Smooth muscle cell (in vitro differentiated cells): ENCODE results near the gene PDE4B. TPM values are rescaled to one million over a fixed set of nuclear protein-coding genes. Genes with fewer than 3 reads are reported as not detected.
"Not testable (repeated sequence)": the region's sequence is repeated elsewhere in the genome, so short reads cannot be mapped to it uniquely, and the experiment has no call there.

Experiments used
- DNase-seq: peaks from one replicate; lab custom pipeline; 2025; ENCODE audit not compliant: unreplicated experiment; lab: John Stamatoyannopoulos, UW
- H2AFZ ChIP-seq: fragments of 200-600 bp; sonication (generic); 2 replicates; pipeline ENCODE4 v1.6.0; 2016; ENCODE audit warnings: antibody characterized with exemption, low read depth, mild to moderate bottlenecking
- H3F3A ChIP-seq: fragments of 200-600 bp; sonication (generic); 2 replicates; pipeline ENCODE4 v1.6.0; 2017; ENCODE audit warnings: antibody characterized with exemption, low read depth
- H3K27ac ChIP-seq: fragments of 200-600 bp; sonication (generic); 2 replicates; pipeline ENCODE4 v1.5.1; 2016; ENCODE audit warnings: low read depth, mild to moderate bottlenecking
- H3K27me3 ChIP-seq: fragments of 200-600 bp; sonication (generic); 2 replicates; pipeline ENCODE4 v1.6.1; 2016; ENCODE audit warnings: low read depth, mild to moderate bottlenecking
- H3K36me3 ChIP-seq: fragments of 200-600 bp; sonication (generic); 2 replicates; pipeline ENCODE4 v1.5.1; 2016; ENCODE audit warnings: low read depth
- H3K4me1 ChIP-seq: fragments of 200-600 bp; sonication (generic); 2 replicates; pipeline ENCODE4 v1.5.1; 2016; ENCODE audit warnings: low read depth
- H3K4me2 ChIP-seq: fragments of 200-600 bp; sonication (generic); 2 replicates; pipeline ENCODE4 v1.6.0; 2016; ENCODE audit warnings: mild to moderate bottlenecking
- H3K4me3 ChIP-seq: fragments of 200-600 bp; sonication (generic); 2 replicates; pipeline ENCODE4 v1.5.1; 2016; ENCODE audit warnings: mild to moderate bottlenecking
- H3K79me2 ChIP-seq: fragments of 200-600 bp; sonication (generic); 2 replicates; pipeline ENCODE4 v1.6.0; 2016; ENCODE audit warnings: low read depth, mild to moderate bottlenecking
- H3K9ac ChIP-seq: fragments of 200-600 bp; sonication (generic); 2 replicates; pipeline ENCODE4 v1.6.0; 2016; ENCODE audit warnings: low read depth
- H3K9me3 ChIP-seq: fragments of 200-600 bp; sonication (generic); replicated peaks from 2 replicates; pipeline ENCODE4 v1.5.1; 2016; ENCODE audit warnings: low read depth
- H4K20me1 ChIP-seq: fragments of 200-600 bp; sonication (generic); 2 replicates; pipeline ENCODE4 v1.6.0; 2016; ENCODE audit warnings: low read depth
- WGBS: methylation state at CpG from one replicate; pipeline ENCODE4 v1.1.7; 2016; ENCODE audit warnings: low lambda C conversion rate; 5-methylcytosine and 5-hydroxymethylcytosine counted together
- polyA plus RNA-seq: library from polyadenylated mRNA; unstranded; fragments of >200 nt; fragmentation: Nextera tagmentation; extraction: Ambion mirVana; gene quantifications from 2 replicates; pipeline ENCODE4 v1.2.1, GENCODE V29; 2016
- total RNA-seq: library from RNA; depleted of rRNA; stranded (reverse); fragments of >200 nt; gene quantifications from 2 replicates; pipeline ENCODE4 v1.2.3, GENCODE V29; 2014
- TF ChIP-seq, protein P1 (sequence below): fragments of 200-600 bp; sonication (generic); IDR thresholded peaks from 2 replicates; pipeline ENCODE4 v1.5.1; 2017; ENCODE audit warnings: borderline replicate concordance, mild to moderate bottlenecking, antibody characterized with exemption; ENCODE audit not compliant: insufficient read depth, poor library complexity, severe bottlenecking

PDE4B gene
- total and polyA plus RNA-seq, 2 experiments from 2014 or later, result 18.5 to 24.8 TPM

DNA sequence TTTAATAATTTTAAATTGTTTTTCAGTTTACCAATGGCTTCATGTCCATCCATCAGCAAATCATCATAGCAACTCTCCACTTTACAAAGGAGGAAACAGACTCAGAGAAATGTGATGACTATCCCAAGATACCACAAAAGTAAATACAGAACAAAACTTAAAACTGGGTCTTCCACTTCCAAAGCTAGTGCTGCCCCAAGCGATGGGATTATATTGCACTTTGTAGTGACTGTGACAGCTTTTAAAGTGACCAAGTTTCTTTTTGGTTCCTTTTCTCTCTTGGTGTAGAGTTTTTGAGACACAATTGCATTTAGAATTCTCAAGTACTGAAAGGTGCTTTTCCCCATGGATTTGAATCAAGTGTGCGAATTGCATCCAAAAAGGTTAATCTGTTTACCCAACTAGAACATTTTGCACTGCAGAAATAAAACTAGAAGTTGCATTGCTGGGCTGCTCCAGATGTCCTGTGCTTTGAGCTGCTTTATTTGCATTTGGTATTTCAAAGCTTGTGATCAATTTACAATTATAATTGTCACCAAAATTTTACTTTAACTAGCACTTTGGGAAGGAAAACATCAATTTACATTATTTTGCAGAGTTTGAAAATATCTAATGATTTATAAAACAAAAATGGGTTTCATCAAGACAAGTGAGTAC, 320.2 kb downstream of the PDE4B start:
- Histone ChIP-seq H3K4me1 (no peaks in the 10 kb centered on the region), H3K9ac (no peak overlapping the region), H3K27me3 (no peaks in the 10 kb centered on the region), H3K4me2 (no peak overlapping the region), H3K9me3 (no peaks in the 10 kb centered on the region), H3K79me2 (no peaks in the 10 kb centered on the region), H3K4me3 (no peak overlapping the region), H3K36me3 (no peaks in the 10 kb centered on the region), H4K20me1 (no peaks in the 10 kb centered on the region), H2AFZ (no peak overlapping the region), H3K27ac (no peak overlapping the region), H3F3A (no peaks in the 10 kb centered on the region)
- DNase-seq, result no peak
- TF ChIP-seq, protein P1, sequence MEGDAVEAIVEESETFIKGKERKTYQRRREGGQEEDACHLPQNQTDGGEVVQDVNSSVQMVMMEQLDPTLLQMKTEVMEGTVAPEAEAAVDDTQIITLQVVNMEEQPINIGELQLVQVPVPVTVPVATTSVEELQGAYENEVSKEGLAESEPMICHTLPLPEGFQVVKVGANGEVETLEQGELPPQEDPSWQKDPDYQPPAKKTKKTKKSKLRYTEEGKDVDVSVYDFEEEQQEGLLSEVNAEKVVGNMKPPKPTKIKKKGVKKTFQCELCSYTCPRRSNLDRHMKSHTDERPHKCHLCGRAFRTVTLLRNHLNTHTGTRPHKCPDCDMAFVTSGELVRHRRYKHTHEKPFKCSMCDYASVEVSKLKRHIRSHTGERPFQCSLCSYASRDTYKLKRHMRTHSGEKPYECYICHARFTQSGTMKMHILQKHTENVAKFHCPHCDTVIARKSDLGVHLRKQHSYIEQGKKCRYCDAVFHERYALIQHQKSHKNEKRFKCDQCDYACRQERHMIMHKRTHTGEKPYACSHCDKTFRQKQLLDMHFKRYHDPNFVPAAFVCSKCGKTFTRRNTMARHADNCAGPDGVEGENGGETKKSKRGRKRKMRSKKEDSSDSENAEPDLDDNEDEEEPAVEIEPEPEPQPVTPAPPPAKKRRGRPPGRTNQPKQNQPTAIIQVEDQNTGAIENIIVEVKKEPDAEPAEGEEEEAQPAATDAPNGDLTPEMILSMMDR, result no peak
- WGBS, result 81% methylated on average over 2 of the region's 2 CpGs

- Histone ChIP-seq H3K36me3 (no peaks in the 10 kb centered on the region), H2AFZ (no peak overlapping the region), H3K4me3 (no peak overlapping the region), H3K79me2 (no peaks in the 10 kb centered on the region), H3K27me3 (no peaks in the 10 kb centered on the region), H3F3A (no peaks in the 10 kb centered on the region), H3K4me1 (no peaks in the 10 kb centered on the region), H3K27ac (no peak overlapping the region), H3K9ac (no peak overlapping the region), H3K4me2 (no peak overlapping the region), H3K9me3 (no peaks in the 10 kb centered on the region), H4K20me1 (no peaks in the 10 kb centered on the region)
- WGBS, result 89% methylated on average over 7 of the region's 7 CpGs
- TF ChIP-seq, protein P1, result no peak
- no peak for DNase-seq
Measured at GRCh38 chr1:66119148-66119547, 326.5 kb downstream of the PDE4B start.

GRCh38 chr1:66124670-66125069, 332.0 kb downstream of the PDE4B start:
- no peak for DNase-seq
- H3K4me1 ChIP-seq, result no peaks in the 10 kb centered on the region
- no peaks in the 10 kb centered on the region for H3F3A ChIP-seq
- no peak overlapping the region for H3K4me2 ChIP-seq
- TF ChIP-seq, protein P1, result no peak
- no peak overlapping the region for H3K27ac ChIP-seq
- H3K9me3 ChIP-seq, result no peaks in the 10 kb centered on the region
- H2AFZ ChIP-seq, result no peak overlapping the region
- no peaks in the 10 kb centered on the region for H4K20me1 ChIP-seq
- no peaks in the 10 kb centered on the region for H3K79me2 ChIP-seq
- no peak overlapping the region for H3K9ac ChIP-seq
- no peak overlapping the region for H3K4me3 ChIP-seq
- 80% methylated on average over 5 of the region's 5 CpGs for WGBS
- no peaks in the 10 kb centered on the region for H3K27me3 ChIP-seq
- no peaks in the 10 kb centered on the region for H3K36me3 ChIP-seq

GRCh38 chr1:66128641-66129040, 335.9 kb downstream of the PDE4B start:
- not testable (repeated sequence) for H3K27ac ChIP-seq, H3K36me3 ChIP-seq, H3K4me2 ChIP-seq, H2AFZ ChIP-seq, H4K20me1 ChIP-seq, H3K79me2 ChIP-seq, H3F3A ChIP-seq, H3K4me3 ChIP-seq, H3K27me3 ChIP-seq, H3K4me1 ChIP-seq, DNase-seq, H3K9ac ChIP-seq, H3K9me3 ChIP-seq
- 89% methylated on average over 4 of the region's 4 CpGs for WGBS
